HepG2 (cell line): ENCODE measurements around the gene BDKRB1. TPM values are rescaled to one million over a fixed set of nuclear protein-coding genes. Genes with fewer than 3 reads are reported as not detected.

ENCODE experiments used
- ATAC-seq: fragments of 200-7000 bp; cut with Tn5 transposase; 3 replicates; pipeline ENCODE4 v1.9.1; 2020; ENCODE audit warnings: mild to moderate bottlenecking, moderate library complexity
- BruUV-seq: library from RNA; stranded (reverse); fragments of 400-500 nt; replicated peaks from 2 replicates; lab custom pipeline; 2021; lab: Mats Ljungman, UMichigan
- CTCF ChIA-PET: fragments of 300-600 bp; formaldehyde crosslinking; extraction: SDS; loops from one replicate; lab custom pipeline; 2021; ENCODE audit warnings: low total read pairs, inconsistent platforms, low intra/inter-chr PET ratio; lab: Yijun Ruan, JAX
- POLR2A ChIA-PET: fragments of 350-600 bp; sonication (Branson Sonifier 250); formaldehyde crosslinking; loops from one replicate; lab custom pipeline; 2020; ENCODE audit warnings: antibody characterized with exemption, inconsistent platforms; lab: Yijun Ruan, JAX
- DNase-seq: peaks from one replicate; pipeline ENCODE4 v3.0.0-alpha.2; 2015; ENCODE audit warnings: low spot score
- FAIRE-seq: peaks from 3 replicates; lab custom pipeline; 2011; peaks lifted over from hg19 to GRCh38; lab: Jason Lieb, UNC
- H2AFZ ChIP-seq: one replicate; pipeline ENCODE4 v1.6.1; 2011; ENCODE audit warnings: low read length, inconsistent platforms
- H3K27ac ChIP-seq: fragments of 300-600 bp; 3 replicates; pipeline ENCODE4 v1.8.0; 2011; ENCODE audit warnings: mixed run types, mild to moderate bottlenecking, mixed read lengths, low read length, inconsistent platforms; ENCODE audit not compliant: insufficient read depth; ENCODE audit errors: extremely low read length
- H3K27me3 ChIP-seq, 2 experiments: fragments of 200-600 bp in 1 of 2; 2 replicates in 1 of 2; 3 replicates in 1 of 2; pipeline versions ENCODE4 v1.6.0 to v1.8.0; 2011; ENCODE audit warnings: low read length in 2 of 2, mild to moderate bottlenecking in 2 of 2, moderate library complexity in 2 of 2, inconsistent platforms in 1 of 2; ENCODE audit not compliant: insufficient read depth in 2 of 2, control insufficient read depth in 1 of 2
- H3K36me3 ChIP-seq, 2 experiments: fragments of 200-600 bp in 1 of 2; replicated peaks in 1 of 2; 2 replicates in 1 of 2; 3 replicates in 1 of 2; pipeline versions ENCODE4 v1.5.1 to v1.8.0; 2011; ENCODE audit warnings: low read length in 2 of 2, inconsistent platforms in 1 of 2; ENCODE audit not compliant: insufficient read depth in 2 of 2, control insufficient read depth in 1 of 2
- H3K4me1 ChIP-seq: 2 replicates; pipeline ENCODE4 v1.5.1; 2012; ENCODE audit warnings: low read length, inconsistent platforms; ENCODE audit not compliant: insufficient read depth
- H3K4me2 ChIP-seq: 2 replicates; pipeline ENCODE4 v1.6.0; 2011; ENCODE audit warnings: low read depth, low read length, inconsistent platforms
- H3K4me3 ChIP-seq, 3 experiments: fragments of 200-600 bp in 1 of 3; sonication (generic), shearing (Covaris generic) in 1 of 3; replicated peaks in 1 of 3; 2 replicates each; pipeline ENCODE4 v1.5.1; 2011 to 2016; ENCODE audit warnings: low read length in 3 of 3, inconsistent platforms in 2 of 3, low read depth in 2 of 3, mild to moderate bottlenecking in 2 of 3, control low read depth in 1 of 3, mixed read lengths in 1 of 3; ENCODE audit not compliant: insufficient read depth in 1 of 3
- H3K79me2 ChIP-seq: one replicate; pipeline ENCODE4 v1.6.1; 2011; ENCODE audit warnings: low read length, inconsistent platforms; ENCODE audit not compliant: insufficient read depth
- H3K9ac ChIP-seq: 2 replicates; pipeline ENCODE4 v1.6.0; 2011; ENCODE audit warnings: mild to moderate bottlenecking, low read depth, low read length, inconsistent platforms; ENCODE audit not compliant: insufficient read depth
- H3K9me3 ChIP-seq: 2 replicates; pipeline ENCODE4 v1.5.1; 2012; ENCODE audit warnings: mild to moderate bottlenecking, low read length
- H4K20me1 ChIP-seq: 2 replicates; pipeline ENCODE4 v1.6.0; 2011; ENCODE audit warnings: inconsistent platforms, mild to moderate bottlenecking, low read length, moderate library complexity; ENCODE audit not compliant: insufficient read depth
- ARNT2 ChIP-seq: sonication (generic); formaldehyde crosslinking; IDR thresholded peaks from 2 replicates; pipeline ENCODE4 v1.8.0; 2022; ENCODE audit warnings: mild to moderate bottlenecking, low read depth, missing genetic modification reagents, moderate library complexity
- ARNTL ChIP-seq: sonication (generic); formaldehyde crosslinking; IDR thresholded peaks from 2 replicates; pipeline ENCODE4 v1.4.0; 2020; ENCODE audit warnings: mild to moderate bottlenecking, missing genetic modification reagents
- FOXA3 ChIP-seq: IDR thresholded peaks from 2 replicates; pipeline ENCODE4 v1.6.1; 2016; ENCODE audit warnings: missing genetic modification reagents, missing compliant biosample characterization
- HNRNPH1 ChIP-seq: fragments of 200-400 bp; formaldehyde crosslinking; optimal IDR thresholded peaks from 2 replicates; pipeline ENCODE3; 2017; ENCODE audit warnings: mild to moderate bottlenecking, low read depth, low read length
- NONO ChIP-seq, 2 experiments: fragments of 450-650 bp in 1 of 2; sonication (generic) in 1 of 2; formaldehyde crosslinking in 1 of 2; IDR thresholded peaks in 1 of 2; conservative IDR thresholded peaks in 1 of 2; 2 replicates each; pipeline versions ENCODE4 v1.6.1 to v1.8.0; 2017 to 2022; ENCODE audit warnings: mild to moderate bottlenecking in 1 of 2, missing genetic modification reagents in 1 of 2, moderate library complexity in 1 of 2
- TAF15 ChIP-seq: fragments of 200-400 bp; formaldehyde crosslinking; IDR thresholded peaks from one replicate; pipeline ENCODE4 v1.6.1; 2018; ENCODE audit warnings: mild to moderate bottlenecking, low read depth, low read length; ENCODE audit not compliant: poor library complexity, severe bottlenecking
- TOE1 ChIP-seq: sonication (generic); formaldehyde crosslinking; IDR thresholded peaks from 2 replicates; pipeline ENCODE4 v1.4.0; 2020; ENCODE audit warnings: mild to moderate bottlenecking, missing genetic modification reagents
- ZBTB1 ChIP-seq: sonication (generic); formaldehyde crosslinking; IDR thresholded peaks from 2 replicates; pipeline ENCODE4 v1.4.0; 2020; ENCODE audit warnings: missing genetic modification reagents, borderline replicate concordance
- ZBTB8A ChIP-seq: sonication (generic); formaldehyde crosslinking; IDR thresholded peaks from 2 replicates; pipeline ENCODE4 v1.4.0; 2020; ENCODE audit warnings: mild to moderate bottlenecking, low read depth, missing genetic modification reagents, borderline replicate concordance
- ZEB1 ChIP-seq: IDR thresholded peaks from 2 replicates; pipeline ENCODE4 v1.6.1; 2012; ENCODE audit warnings: mild to moderate bottlenecking, low read depth, inconsistent platforms; ENCODE audit not compliant: insufficient replicate concordance
- ZNF446 ChIP-seq: sonication (generic); formaldehyde crosslinking; IDR thresholded peaks from 2 replicates; pipeline ENCODE4 v1.5.0; 2020; ENCODE audit warnings: mild to moderate bottlenecking, missing genetic modification reagents
- ZNF468 ChIP-seq: sonication (generic); formaldehyde crosslinking; IDR thresholded peaks from 2 replicates; pipeline ENCODE4 v1.8.0; 2022; ENCODE audit warnings: mild to moderate bottlenecking, moderate library complexity, missing genetic modification reagents
- ZZZ3 ChIP-seq: sonication (generic); formaldehyde crosslinking; IDR thresholded peaks from 2 replicates; pipeline ENCODE4 v1.4.0; 2020; ENCODE audit warnings: missing genetic modification reagents, mild to moderate bottlenecking, borderline replicate concordance
- WGBS: methylation state at CpG from one replicate; pipeline ENCODE4 v1.1.6; 2017; ENCODE audit warnings: low lambda C conversion rate; 5-methylcytosine and 5-hydroxymethylcytosine counted together
- in situ Hi-C: cut with HindIII; loops from 2 replicates; pipeline ENCODE4 v1.10.0; 2017; ENCODE audit warnings: low pct_unique_long_range_greater_than_20kb; ENCODE audit not compliant: extremely low pct_ligation_motif_present
- intact Hi-C: fragments of 100-400 bp; cut with micrococcal nuclease; formaldehyde crosslinking; loops from one replicate; pipeline ENCODE4 v1.10.0; 2022; ENCODE audit not compliant: unreplicated experiment
- polyA plus RNA-seq, 8 experiments: library from polyadenylated mRNA; depleted of rRNA in 3 of 8; stranded (reverse) in 7 of 8; unstranded in 1 of 8; fragments of >200 nt; fragmentation: Illumina TruSeq in 4 of 8; extraction: Trizol in 4 of 8; gene quantifications; 2 replicates each; pipeline versions ENCODE4 v1.2.1 to v1.2.3, GENCODE V29; 2011 to 2016; ENCODE audit warnings: low read depth in 4 of 8, missing spikeins in 1 of 8, mixed read lengths in 1 of 8; ENCODE audit not compliant: insufficient read depth in 1 of 8
- total RNA-seq, 5 experiments: library from RNA; depleted of rRNA; stranded (reverse); fragments of >200 nt; fragmentation: Illumina TruSeq; extraction: Trizol; gene quantifications; 2 replicates each; pipeline ENCODE4 v1.2.3, GENCODE V29; 2016; ENCODE audit warnings: low read depth in 1 of 5
- TF ChIP-seq, protein P1 (sequence below): sonication (generic); formaldehyde crosslinking; IDR thresholded peaks from 2 replicates; pipeline ENCODE4 v1.5.1; 2020; ENCODE audit warnings: mild to moderate bottlenecking, missing genetic modification reagents, moderate library complexity
- TF ChIP-seq, protein P2 (sequence below): sonication (generic); formaldehyde crosslinking; IDR thresholded peaks from 2 replicates; pipeline ENCODE4 v1.4.0; 2020; ENCODE audit warnings: missing genetic modification reagents, borderline replicate concordance
- TF ChIP-seq, protein P3 (sequence below): sonication (generic); formaldehyde crosslinking; IDR thresholded peaks from 2 replicates; pipeline ENCODE4 v1.4.0; 2020; ENCODE audit warnings: mild to moderate bottlenecking, missing genetic modification reagents

BDKRB1 gene
- total and polyA plus RNA-seq, 2 of the 13 experiments (the other 11 are each of a cell fraction or from before 2014, with no cell fraction given): 0.05 TPM; not detected in 1

DNA sequence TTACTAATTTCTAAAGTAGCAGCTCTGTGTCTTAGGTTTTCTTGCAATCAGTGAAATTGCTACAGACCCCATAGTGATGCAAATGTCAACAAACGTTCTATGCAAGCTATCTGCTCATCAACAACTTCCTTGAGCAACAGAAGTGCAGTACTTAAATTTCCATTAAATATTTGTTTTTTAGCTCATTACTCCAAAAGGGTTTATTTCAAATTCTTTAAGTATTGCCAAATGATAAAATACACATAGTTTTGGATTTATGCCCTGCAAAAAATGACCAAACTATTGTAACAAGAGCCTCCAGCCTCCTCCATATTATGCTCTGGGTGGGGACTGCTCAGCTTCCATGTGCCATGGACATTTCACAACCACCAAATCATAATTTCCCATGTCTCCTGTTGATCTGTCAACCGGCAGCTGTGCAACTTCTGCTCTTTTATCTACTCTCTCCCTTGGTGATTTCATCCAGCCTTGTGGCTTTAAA lies 4.4 kb downstream of the BDKRB1 start (continued):
- TF ChIP-seq, protein P1, sequence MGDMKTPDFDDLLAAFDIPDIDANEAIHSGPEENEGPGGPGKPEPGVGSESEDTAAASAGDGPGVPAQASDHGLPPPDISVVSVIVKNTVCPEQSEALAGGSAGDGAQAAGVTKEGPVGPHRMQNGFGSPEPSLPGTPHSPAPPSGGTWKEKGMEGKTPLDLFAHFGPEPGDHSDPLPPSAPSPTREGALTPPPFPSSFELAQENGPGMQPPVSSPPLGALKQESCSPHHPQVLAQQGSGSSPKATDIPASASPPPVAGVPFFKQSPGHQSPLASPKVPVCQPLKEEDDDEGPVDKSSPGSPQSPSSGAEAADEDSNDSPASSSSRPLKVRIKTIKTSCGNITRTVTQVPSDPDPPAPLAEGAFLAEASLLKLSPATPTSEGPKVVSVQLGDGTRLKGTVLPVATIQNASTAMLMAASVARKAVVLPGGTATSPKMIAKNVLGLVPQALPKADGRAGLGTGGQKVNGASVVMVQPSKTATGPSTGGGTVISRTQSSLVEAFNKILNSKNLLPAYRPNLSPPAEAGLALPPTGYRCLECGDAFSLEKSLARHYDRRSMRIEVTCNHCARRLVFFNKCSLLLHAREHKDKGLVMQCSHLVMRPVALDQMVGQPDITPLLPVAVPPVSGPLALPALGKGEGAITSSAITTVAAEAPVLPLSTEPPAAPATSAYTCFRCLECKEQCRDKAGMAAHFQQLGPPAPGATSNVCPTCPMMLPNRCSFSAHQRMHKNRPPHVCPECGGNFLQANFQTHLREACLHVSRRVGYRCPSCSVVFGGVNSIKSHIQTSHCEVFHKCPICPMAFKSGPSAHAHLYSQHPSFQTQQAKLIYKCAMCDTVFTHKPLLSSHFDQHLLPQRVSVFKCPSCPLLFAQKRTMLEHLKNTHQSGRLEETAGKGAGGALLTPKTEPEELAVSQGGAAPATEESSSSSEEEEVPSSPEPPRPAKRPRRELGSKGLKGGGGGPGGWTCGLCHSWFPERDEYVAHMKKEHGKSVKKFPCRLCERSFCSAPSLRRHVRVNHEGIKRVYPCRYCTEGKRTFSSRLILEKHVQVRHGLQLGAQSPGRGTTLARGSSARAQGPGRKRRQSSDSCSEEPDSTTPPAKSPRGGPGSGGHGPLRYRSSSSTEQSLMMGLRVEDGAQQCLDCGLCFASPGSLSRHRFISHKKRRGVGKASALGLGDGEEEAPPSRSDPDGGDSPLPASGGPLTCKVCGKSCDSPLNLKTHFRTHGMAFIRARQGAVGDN (CRISPR knock-in tag): no peak
- TF ChIP-seq ZEB1: no peak
- TF ChIP-seq ZZZ3 (CRISPR knock-in tag): no peak
- no peak for TF ChIP-seq TAF15
- no peak for TF ChIP-seq HNRNPH1
- no peak for TF ChIP-seq ZBTB1 (CRISPR knock-in tag)
- no peak for TF ChIP-seq ZNF446 (CRISPR knock-in tag)

DNA sequence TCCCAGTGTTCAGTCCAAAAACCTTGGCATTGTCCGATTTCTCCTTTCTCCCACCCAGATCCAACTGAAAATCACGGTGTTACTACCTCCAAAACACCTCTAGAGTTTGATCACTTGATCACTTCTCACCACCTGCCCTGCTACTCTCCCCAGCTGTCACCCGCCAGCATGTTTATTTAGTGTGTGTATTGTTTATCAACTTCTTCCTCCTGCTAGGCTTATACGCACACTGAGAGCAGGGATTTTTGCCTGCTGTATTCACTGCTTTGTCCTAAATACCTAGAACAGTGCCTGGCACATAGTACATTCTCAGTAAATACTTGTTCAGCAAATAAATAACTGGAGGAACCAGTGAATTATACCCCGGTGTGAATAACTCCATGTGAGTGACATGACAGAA lies 5.0 kb downstream of the BDKRB1 start:
- WGBS: 3% methylated on average over 5 of the region's 5 CpGs
- H2AFZ ChIP-seq: no peak overlapping the region
- ChIA-PET POLR2A (no interaction called here), CTCF (interaction anchor here (1.1 kb wide), 1 partner anchor 14 kb away, joined by 3 read pairs; no protein-coding TSS in a partner anchor)
- no peaks in the 10 kb centered on the region for H3K4me1 ChIP-seq
- no peaks in the 10 kb centered on the region for H4K20me1 ChIP-seq
- no peaks in the 10 kb centered on the region for H3K36me3 ChIP-seq
- DNase-seq (no peak), ATAC-seq (no peak), FAIRE-seq (no peak)
- no peaks in the 10 kb centered on the region for H3K79me2 ChIP-seq
- no peaks in the 10 kb centered on the region for H3K9me3 ChIP-seq
- peaks cover 1 to 21% of the 10 kb centered on the region in 2 experiments; a peak in 2 of 5 replicates for H3K27me3 ChIP-seq
- BruUV-seq: no TSS peak
- no peak overlapping the region for H3K4me2 ChIP-seq
- in situ Hi-C loops: no loop called here
- H3K27ac ChIP-seq: no peak overlapping the region
- no peak overlapping the region for H3K4me3 ChIP-seq
- no peak overlapping the region for H3K9ac ChIP-seq
- intact Hi-C loops: loop anchor here (10.0 kb wide), 1 partner anchor 56 kb away; the partner anchor contains the start of gene BDKRB2
- TF ChIP-seq ZBTB8A (no peak), ZNF468 (no peak), FOXA3 (CRISPR knock-in tag) (no peak), ARNTL (CRISPR knock-in tag) (no peak), TOE1 (CRISPR knock-in tag) (no peak), NONO (IDR thresholded peaks at IDR 0.05) (no peak), NONO (CRISPR knock-in tag; conservative IDR thresholded peaks at IDR 0.05) (no peak), ARNT2 (no peak)
- TF ChIP-seq, protein P2, sequence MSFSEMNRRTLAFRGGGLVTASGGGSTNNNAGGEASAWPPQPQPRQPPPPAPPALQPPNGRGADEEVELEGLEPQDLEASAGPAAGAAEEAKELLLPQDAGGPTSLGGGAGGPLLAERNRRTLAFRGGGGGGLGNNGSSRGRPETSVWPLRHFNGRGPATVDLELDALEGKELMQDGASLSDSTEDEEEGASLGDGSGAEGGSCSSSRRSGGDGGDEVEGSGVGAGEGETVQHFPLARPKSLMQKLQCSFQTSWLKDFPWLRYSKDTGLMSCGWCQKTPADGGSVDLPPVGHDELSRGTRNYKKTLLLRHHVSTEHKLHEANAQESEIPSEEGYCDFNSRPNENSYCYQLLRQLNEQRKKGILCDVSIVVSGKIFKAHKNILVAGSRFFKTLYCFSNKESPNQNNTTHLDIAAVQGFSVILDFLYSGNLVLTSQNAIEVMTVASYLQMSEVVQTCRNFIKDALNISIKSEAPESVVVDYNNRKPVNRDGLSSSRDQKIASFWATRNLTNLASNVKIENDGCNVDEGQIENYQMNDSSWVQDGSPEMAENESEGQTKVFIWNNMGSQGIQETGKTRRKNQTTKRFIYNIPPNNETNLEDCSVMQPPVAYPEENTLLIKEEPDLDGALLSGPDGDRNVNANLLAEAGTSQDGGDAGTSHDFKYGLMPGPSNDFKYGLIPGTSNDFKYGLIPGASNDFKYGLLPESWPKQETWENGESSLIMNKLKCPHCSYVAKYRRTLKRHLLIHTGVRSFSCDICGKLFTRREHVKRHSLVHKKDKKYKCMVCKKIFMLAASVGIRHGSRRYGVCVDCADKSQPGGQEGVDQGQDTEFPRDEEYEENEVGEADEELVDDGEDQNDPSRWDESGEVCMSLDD (CRISPR knock-in tag): no peak
- TF ChIP-seq, protein P3, sequence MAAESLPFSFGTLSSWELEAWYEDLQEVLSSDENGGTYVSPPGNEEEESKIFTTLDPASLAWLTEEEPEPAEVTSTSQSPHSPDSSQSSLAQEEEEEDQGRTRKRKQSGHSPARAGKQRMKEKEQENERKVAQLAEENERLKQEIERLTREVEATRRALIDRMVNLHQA (CRISPR knock-in tag): no peak
